CD4-positive, alpha-beta T cell treated with Interleukin-17A for 1 hour (primary cell): ENCODE measurements around the gene NFKB1.
"Not testable (repeated sequence)": the region's sequence is repeated elsewhere in the genome, so short reads cannot be mapped to it uniquely, and the experiment has no call there.

ENCODE experiments used
- DNase-seq: peaks from one replicate; pipeline ENCODE4 v3.0.0-alpha.2; 2020

NFKB1 gene

GRCh38 chr4:102569200-102569599 is 68.0 kb downstream of the NFKB1 start:
- DNase-seq, result no peak

DNA sequence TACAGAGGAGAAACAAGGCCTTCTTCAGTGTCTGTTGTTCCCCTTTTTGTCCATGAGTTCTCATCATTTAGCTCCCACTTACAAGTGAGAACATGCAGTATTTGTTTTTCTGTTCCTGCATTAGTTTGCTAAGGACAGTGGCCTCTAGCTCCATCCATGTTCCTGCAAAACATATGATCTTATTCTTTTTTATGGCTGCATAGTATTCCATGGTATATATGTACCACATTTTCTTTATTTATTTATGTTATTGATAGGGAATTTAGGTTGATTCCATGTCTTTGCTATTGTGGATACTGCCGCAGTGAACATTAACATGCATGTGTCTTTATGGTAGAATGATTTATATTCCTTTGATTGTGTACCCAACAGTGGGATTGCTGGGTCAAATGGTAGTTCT is 69.1 kb downstream of the NFKB1 start:
- not testable (repeated sequence) for DNase-seq

GRCh38 chr4:102572452-102572851 is 71.3 kb downstream of the NFKB1 start:
- DNase-seq, result no peak

DNA sequence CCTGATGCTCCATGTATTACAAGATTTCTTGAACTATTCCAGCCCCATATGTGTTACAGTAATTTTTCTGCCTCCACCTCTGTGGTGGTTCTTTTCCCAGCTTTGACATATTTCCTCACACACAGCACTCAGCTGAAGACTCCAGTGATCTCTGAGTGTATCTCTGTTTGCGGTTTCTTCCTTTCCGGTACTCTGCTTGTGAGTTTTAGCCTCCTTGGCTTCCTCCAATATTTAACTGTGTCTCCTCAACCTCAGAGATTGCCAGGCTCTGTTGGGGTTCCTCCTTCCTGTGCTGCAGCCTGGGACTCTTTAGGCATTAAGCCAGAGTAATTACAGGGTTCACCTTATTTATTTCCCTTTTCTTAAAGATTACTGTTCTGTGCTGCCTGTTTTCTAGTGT is 73.2 kb downstream of the NFKB1 start:
- DNase-seq, result no peak

- no peak for DNase-seq
These were observed 74.4 kb downstream of the NFKB1 start for GRCh38 chr4:102575369-102576129.

DNA sequence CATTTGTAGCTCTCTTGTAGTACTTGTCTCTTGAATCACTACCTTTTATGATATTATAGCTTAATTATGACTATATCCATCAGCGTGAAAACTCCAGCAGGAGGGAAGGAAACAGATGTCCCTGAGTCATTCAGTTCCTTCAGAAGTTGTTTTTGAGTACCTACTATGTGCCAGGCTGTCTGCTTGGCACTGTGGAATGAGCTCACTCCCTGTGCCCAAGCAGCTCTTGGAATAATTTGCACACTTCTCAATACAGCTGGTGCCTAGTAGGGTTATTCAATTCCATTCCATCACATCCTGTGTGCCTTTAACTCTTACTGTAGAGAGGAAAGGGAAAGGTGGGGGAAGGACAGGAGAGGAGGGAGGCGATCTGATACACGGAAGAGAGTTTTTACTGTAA is 77.1 kb downstream of the NFKB1 start:
- no peak for DNase-seq

- peak; percentile 48 for DNase-seq
These were observed 77.7 kb downstream of the NFKB1 start for GRCh38 chr4:102578819-102579218.

- DNase-seq, result no peak
These were observed 78.8 kb downstream of the NFKB1 start for GRCh38 chr4:102579794-102580462.

DNA sequence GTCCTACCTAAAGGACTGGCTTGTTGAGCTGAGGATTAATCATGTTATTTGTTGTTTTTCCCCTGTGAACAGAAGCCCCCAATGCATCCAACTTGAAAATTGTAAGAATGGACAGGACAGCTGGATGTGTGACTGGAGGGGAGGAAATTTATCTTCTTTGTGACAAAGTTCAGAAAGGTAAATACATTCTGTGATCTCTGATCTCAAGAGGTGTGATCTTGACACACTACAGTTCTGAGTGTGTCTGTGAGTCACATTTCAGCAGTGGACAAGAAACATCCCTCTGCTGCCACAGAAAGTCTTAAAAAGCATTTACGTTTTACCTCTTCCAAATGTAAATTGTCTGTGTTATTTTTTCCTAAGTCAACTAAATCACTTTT is 79.3 kb downstream of the NFKB1 start:
- DNase-seq, result no peak

DNA sequence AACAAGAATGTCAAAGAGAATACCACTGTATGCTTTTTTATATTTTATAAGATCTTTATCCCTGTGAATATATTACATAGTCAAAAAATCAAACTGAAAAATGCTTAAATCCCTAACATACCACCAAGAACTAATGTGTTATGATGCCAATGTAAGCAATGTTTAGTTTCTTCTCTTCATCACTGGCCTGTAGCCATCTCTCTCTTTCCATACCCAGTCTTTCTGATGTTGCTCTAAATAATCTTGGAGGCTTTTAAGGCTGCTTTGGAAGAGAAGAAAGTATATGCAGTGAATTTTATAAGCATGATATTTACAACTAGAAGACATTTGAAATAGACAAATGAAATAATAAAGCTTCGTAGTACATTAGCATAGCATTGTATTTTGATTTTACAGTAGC is 82.9 kb downstream of the NFKB1 start:
- no peak for DNase-seq

- DNase-seq, result no peak
These were observed 84.2 kb downstream of the NFKB1 start for GRCh38 chr4:102585329-102585728.

GRCh38 chr4:102586002-102586643 is 85.0 kb downstream of the NFKB1 start:
- DNase-seq, result no peak

DNA sequence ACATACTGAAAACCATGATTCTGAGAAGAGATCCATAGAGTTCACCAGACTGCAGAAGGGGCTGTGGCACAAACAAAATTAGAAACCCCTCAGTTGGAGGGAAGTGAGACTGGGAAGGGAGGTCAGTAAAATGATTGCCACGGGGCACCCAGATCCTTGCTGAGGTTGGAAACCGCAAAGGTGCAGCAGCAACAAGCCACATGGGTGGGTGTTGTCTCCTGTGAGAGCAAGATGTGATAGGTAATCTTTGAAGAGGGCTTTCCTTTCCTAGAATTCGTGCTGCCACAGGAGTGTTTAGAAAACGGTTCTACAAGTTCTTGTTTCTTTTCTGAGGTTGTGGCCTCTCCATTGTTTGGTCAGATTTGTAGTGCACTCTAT is 85.5 kb downstream of the NFKB1 start:
- DNase-seq, result peak; percentile 57

DNA sequence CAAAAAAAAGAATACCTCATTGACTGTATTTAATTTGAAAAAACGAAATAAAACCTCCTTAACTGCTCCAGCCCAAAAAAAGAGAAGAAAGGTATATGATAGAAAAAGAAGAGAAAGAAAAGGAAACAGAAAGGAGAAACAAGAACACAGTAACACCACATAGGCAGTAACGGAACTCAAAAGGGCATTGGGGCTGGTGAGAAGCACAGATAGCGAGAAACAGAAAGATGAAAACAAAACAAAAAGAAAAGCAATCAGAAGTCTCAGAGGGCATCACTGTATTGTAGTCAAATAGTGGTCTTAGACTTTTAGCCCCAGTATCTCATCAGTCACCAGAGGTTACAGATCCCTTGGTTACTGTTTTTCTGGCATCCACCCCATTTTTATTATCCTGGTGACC is 88.6 kb downstream of the NFKB1 start:
- DNase-seq, result no peak

- DNase-seq, result no peak
These were observed 91.1 kb downstream of the NFKB1 start for GRCh38 chr4:102592256-102592655.

GRCh38 chr4:102593147-102593546 is 92.0 kb downstream of the NFKB1 start:
- no peak for DNase-seq

GRCh38 chr4:102594000-102594399 is 92.8 kb downstream of the NFKB1 start:
- no peak for DNase-seq

DNA sequence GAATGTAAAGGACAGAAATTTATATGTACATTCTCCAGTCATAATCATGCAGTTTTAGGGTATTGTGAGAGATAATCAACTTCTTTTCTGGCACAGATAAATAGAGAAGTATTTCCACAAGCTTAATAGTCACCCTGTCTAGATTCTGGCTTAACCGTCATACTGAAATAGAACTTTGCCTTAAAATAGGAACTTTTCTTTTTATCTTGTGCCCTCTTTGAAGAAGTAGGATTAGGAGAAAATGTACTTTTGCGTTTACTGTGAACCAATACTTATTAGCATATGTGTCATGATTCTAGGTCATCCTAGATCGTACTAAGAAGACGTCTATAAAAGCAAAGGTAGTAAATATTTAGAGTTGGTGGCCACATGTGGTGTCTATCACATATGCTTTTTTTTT is 95.4 kb downstream of the NFKB1 start:
- no peak for DNase-seq

DNA sequence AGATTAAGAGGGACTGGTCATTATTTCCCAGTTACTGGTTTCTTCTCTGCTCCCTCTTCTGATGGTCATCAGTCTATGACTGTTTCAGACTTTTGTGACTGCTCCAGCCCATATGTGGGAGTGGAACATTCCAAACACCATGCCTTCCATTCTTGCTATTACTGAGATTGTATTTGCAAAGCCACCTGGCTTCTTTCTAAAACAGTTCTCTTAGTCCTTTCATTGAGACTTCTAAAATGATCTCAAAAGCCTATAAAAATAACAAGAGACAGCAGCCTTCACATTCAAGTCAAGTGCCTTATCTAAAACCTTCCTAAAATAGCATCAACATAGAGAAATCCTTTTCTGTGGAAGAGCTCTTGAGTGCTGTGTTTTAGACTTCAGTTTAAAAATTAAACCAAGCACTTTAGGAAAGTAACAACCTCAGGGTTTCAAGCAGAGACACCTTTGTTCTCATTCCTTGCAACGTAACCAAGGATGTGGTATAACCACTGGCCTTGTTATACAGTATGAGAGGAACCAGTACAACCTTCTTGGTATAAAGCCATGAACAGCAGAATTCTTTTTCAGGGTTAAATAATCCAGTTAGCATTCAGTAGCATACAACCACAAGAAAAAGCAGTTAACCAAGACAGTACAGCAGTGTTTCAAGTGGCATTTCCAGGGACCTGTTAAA is 97.1 kb downstream of the NFKB1 start:
- DNase-seq, result peak; percentile 71

GRCh38 chr4:102598762-102599374 is 97.7 kb downstream of the NFKB1 start:
- DNase-seq, result peak; percentile 41

- no peak for DNase-seq
These were observed 98.3 kb downstream of the NFKB1 start for GRCh38 chr4:102599455-102599854.

- no peak for DNase-seq
These were observed 98.7 kb downstream of the NFKB1 start for GRCh38 chr4:102599886-102600285.

GRCh38 chr4:102600689-102601088 is 99.5 kb downstream of the NFKB1 start:
- DNase-seq, result no peak
